GM21737 (cell line): ENCODE data around the gene GNA12.
"Not testable (repeated sequence)": the region's sequence is repeated elsewhere in the genome, so short reads cannot be mapped to it uniquely, and the experiment has no call there.

Source experiments
- ATAC-seq: cut with Tn5 transposase; IDR thresholded peaks from one replicate; pipeline ENCODE4 v1.9.1; 2021; ENCODE audit warnings: mild to moderate bottlenecking, moderate library complexity; ENCODE audit not compliant: unreplicated experiment

The GNA12 gene

DNA sequence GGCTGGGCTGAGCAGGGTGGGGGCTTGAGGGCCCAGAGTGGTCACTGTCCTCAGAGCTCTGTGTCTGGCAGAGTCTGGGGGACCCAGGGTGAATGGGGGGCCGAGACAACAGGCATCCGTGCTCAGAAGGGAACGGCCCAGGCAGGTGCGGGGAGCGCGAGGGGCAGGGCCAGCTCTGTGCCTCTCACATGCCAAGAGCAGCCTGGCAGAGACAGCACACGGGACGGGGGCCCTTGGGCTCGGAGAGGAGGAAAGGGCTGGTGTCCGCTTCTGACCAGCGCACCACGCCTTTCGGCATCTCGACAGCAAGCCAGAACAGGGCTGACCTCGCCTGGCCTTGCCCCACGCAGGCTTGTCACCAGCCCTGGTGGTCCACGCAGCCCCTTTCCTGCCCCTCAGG is 142.7 kb downstream of the GNA12 start:
- ATAC-seq = no peak

DNA sequence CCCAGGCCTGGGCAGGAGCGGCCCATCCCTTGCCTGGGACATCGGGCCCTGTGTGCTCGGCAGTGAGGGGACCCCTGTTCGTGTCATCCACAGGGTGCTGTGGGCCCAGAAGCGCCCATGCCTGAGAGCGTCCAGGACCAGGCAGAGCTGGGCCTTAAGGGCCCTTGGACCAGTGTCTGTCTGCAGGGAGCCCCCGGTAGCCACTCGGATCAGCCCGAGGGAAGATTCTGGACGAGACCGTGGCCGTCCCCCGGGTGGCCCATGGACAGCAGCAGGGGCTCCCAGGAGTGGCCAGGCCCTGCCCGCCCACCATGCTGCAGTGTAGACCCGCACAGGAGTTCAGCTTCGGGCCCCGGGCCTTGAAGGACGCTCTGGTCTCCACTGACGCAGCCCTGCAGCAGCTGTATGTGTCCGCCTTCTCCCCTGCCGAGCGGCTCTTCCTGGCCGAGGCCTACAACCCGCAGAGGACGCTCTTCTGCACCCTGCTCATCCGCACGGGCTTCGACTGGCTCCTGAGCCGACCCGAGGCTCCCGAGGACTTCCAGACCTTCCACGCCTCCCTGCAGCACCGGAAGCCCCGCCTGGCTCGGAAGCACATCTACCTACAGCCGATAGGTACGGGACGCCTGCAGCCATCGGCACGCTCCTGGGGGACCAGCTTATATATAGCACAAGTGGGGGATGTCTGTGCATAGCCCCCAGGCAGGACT is 143.8 kb downstream of the GNA12 start:
- ATAC-seq = no peak

DNA sequence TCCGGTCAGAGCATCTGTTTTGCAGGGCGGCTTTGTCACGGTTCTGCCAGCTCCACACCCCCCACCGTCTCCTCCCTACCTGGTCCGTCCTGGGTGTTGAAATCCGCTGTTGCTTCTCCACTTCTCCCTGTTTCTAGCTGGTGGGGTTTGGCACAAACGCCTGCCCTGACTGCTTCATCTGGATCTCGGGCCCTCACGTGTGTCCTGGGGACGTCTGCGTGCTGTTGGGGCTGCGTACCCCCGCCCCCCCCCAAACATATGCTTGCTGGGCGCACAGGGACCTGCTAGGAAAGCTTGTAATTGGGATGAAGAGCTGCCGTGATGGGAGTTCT is 144.9 kb downstream of the GNA12 start:
- ATAC-seq = no peak

- ATAC-seq = peak; percentile 92
Measured at GRCh38 chr7:2698581-2699288, 145.4 kb downstream of the GNA12 start.

GRCh38 chr7:2694122-2694436 is 150.0 kb downstream of the GNA12 start:
- ATAC-seq = not testable (repeated sequence)

DNA sequence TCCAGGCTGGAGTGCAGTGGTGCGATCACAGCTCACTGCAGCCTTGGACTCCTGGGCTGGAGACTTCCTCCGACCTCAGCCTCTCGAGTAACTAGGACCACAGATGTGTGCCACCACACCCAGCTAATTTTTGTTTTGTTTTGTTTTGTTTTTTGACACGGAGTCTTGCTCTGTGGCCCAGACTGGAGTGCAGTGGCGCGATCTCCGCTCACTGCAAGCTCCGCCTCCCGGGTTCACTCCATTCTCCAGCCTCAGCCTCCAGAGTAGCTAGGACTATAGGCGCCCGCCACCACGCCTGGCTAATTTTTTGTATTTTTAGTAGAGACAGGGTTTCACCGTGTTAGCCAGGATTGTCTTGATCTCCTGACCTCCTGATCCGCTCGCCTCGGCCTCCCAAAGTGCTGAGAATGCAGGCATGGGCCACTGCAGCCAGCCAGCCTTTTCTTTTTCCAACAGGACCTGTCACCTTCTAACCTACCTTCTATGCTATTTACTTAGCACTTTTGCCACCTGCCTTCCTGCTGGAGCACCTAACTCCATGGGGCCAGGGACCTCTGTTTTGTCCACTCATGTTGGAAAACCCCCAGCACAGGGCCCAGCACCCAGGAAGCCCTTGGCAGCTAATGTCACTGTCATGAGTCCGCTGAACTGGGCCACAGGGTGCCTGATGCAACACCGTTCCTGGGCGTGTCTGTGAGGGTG is 150.5 kb downstream of the GNA12 start:
- ATAC-seq = not testable (repeated sequence)

DNA sequence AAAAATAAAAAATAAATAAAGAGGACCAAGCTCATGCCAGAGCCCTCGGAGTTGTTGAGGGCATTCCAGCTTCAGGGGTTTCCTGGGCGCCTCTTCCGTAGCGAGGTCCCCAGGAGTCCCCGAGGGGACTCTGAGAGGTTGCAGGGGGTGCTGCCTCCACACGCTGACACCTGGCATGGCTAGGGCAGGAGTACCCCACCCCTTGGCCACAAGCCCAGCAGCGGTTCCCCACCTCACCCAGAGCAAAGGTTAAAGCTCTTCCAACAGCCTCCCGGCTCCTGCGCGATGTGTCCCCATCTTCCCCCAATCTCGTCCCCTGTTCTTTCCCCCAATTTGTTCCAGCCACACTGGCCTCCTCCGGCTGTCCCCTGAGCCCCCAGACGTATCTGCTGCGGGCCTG is 151.6 kb downstream of the GNA12 start:
- ATAC-seq = no peak

GRCh38 chr7:2691932-2692439 is 152.1 kb downstream of the GNA12 start:
- ATAC-seq = not testable (repeated sequence)

DNA sequence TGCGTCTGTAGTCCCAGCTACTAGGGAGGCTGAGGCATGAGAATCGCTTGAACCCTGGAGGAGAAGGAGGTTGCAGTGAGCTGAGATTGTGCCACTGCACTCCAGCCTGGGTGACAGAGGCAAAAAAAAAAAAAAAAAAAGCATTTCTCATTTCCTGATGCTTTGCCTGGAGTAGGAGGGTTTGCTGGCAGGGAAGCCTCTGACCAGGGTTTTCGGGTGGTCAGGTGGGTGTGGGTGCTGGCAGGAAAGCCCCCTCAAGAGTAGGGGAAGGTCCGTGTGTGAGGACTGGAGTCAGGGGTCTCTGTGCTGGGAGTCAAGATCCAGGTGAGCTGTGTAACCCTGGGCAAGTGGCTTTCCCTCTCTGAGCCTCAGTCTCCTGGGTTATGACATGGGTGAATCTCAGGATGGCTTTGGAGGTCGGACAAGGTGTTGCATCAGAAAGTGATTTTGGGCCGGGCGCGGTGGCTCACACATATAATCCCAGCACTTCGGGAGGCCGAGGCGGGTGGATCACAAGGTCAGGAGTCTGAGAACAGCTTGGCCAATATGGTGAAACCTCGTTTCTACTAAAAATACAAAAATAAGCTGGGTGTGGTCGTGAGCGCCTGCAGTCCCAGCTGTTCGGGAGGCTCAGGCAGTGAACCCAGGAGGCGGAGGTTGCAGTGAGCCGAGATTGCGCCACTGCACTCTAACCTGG is 152.9 kb downstream of the GNA12 start:
- no peak for ATAC-seq

DNA sequence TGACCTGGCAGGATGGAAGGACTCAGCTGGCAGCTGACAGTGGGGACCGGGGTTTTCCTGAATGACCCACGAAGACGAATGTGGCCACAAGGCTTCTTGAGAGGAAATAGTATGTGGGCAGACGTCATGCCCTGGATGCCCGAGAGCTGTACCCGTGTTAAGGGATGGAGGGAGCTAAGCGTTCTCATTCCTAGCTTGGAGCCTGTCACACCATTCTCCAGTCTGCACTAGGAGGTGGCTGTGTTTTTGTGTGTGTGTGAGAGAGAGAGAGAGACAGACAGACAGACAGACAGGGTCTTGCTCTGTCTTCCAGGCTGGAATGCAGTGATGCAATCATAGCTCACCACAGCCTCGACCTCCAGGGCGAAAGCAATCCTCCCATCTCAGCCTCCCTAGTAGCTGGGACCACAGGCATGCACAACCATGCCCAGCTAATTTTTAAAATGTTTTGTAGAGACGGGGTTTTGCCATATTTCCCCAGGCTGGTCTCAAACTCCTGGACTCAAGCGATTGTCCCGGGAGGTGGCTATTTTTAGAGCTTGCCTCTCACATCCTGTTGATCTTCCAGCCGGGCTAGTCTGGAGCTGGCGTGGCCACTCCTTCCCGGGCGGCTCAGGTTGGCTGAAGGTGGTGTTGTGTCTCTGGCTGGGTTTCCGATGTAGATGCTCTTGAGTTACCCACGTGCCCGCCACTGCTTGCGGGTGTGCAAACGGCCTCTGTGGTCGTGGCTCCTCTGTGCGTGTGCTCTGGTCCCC is 154.0 kb downstream of the GNA12 start:
- ATAC-seq = no peak

GRCh38 chr7:2689343-2689847 is 154.7 kb downstream of the GNA12 start:
- ATAC-seq = no peak

DNA sequence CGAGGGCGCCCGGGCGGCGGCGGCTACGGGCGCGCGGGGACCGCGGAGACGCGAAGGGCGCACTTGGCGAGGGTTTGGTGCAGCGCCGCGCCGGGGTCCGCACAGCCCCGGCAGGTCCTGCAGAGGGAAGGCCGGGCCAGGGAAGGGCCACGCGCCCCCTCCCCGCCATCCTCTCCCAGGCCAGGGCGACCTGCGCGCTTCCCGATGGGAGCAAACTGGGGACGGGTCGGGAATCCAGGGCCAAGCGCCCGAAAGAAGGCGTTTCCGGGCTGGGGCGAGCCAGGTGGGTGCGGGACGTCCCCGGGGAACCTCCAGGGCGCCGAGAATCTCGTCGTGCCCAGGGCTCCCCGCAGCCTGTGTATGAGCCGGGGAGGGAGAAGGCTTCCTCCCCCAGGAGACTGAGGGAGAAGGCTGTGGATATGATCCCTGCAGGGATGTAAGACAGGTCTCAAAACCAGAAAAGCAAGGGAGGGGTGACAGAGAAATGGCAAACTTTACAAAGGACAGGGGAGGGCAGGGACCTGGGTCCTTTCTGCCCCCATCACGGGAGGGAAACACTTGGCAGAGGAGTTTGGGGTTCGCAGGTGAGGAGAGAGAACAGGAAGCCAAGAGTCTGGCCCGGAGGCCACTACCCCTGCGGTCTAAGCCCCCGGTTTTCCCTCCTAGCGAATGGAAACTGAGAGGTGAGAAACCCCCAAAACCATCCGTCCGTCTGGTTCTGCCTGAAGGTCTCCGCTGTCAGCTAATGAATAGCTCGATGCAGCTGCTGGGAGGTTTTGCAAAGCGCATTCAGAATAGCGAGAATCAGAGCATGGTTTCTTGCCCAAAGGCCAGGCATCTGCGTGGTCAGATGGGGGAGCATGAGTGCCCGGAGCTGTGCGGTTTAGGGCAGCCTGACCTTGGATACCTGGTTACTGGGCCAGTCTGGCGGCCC is 155.4 kb downstream of the GNA12 start:
- peak; percentile 87 for ATAC-seq

GRCh38 chr7:2687881-2688318 is 156.2 kb downstream of the GNA12 start, which contains the start of gene AMZ1:
TSS of gene AMZ1 (plus strand) at chr7:2688202. CDS start at chr7:2700452, 12,250 bp downstream.
- no peak for ATAC-seq

GRCh38 chr7:2687338-2687869 is 156.7 kb downstream of the GNA12 start:
- no peak for ATAC-seq

DNA sequence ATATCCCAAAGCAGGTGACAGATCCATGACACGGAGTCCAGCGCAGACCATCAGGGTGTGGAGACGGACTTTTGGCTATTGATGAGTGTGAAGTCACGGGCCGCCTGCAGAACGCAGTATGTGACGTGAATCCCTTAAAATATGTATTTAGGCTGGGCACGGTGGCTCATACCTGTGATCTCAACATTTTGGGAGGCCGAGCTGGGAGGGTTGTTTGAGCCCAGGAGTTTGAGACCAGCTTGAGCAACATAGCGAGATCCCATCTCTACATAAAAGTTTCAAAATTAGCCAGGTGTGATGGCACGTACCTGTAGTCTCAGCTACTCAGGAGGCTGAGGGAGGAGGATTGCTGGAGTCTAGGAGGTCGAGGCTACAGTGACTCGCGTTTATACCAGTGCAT is 158.0 kb downstream of the GNA12 start:
- no peak for ATAC-seq

GRCh38 chr7:2684501-2684900 is 159.6 kb downstream of the GNA12 start:
- no peak for ATAC-seq

DNA sequence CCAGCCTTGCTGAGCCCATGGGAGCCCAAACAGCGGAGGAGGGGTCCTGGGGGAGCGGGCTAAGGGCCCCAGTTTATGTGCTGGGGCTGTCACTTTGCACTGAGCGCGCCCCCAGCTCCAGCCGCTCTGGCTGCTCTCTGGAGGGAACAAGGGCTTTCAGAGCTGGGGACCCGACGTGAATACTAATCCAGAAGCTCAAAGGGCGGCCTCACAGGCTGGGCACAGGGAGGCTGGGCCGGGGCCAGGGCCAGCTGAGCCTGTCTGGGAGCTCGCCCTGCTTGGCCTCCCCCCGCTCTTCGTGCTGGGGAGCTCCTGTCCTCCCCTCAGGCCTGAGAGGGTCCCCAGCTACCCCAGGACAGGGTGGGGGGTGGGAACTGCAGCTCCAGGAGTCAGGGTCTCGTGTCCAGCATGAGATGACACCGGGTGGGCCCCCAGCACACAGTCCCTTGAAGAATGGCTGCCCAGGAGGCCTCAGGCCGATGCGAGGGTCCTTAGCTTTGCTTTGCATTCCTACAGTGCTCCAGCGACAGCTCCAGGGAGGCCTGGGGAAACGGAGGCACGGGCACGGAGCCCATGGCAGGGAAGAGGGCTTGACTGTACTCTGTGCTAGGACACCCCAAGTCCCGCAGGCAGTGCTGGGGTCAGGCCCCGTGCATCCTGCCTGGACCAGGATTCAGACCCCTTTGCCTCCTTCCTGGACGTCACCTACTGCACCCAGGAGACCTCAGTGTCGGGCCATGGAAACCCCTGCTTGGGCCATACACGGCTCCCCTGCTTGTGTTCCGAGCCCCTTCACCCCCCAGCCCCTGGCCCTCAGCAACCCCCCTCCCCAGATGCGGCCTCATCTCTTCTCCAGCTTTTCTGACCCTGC is 161.9 kb downstream of the GNA12 start:
- ATAC-seq = no peak
